Lower lobe of right lung (tissue), 2 donors: ENCODE measurements around the gene SPARC. TPM values are rescaled to one million over a fixed set of nuclear protein-coding genes. Genes with fewer than 3 reads are reported as not detected.

Experiments used
- ATAC-seq, 2 donors: fragments of 200-7000 bp; cut with Tn5 transposase; one replicate each; pipeline ENCODE4 v1.9.1; 2020 to 2022; ENCODE audit warnings: mild to moderate bottlenecking in 2 of 2, moderate library complexity in 2 of 2
- DNase-seq: peaks from one replicate; pipeline ENCODE4 v3.0.0-alpha.2; 2020
- H3K27ac ChIP-seq: fragments of 200-600 bp; one replicate; pipeline ENCODE4 v1.8.0; 2022
- H3K27me3 ChIP-seq: fragments of 200-600 bp; one replicate; pipeline ENCODE4 v1.8.0; 2022; ENCODE audit warnings: low read depth
- H3K36me3 ChIP-seq: fragments of 200-600 bp; one replicate; pipeline ENCODE4 v1.8.0; 2022; ENCODE audit warnings: mild to moderate bottlenecking
- H3K4me1 ChIP-seq: fragments of 200-600 bp; one replicate; pipeline ENCODE4 v1.8.0; 2022
- H3K4me3 ChIP-seq: fragments of 200-600 bp; one replicate; pipeline ENCODE4 v1.8.0; 2022; ENCODE audit warnings: mild to moderate bottlenecking
- H3K9me3 ChIP-seq: fragments of 200-600 bp; one replicate; pipeline ENCODE4 v1.8.0; 2022
- CTCF ChIP-seq: fragments of 200-600 bp; IDR thresholded peaks from one replicate; pipeline ENCODE4 v1.8.0; 2022; ENCODE audit warnings: antibody characterized with exemption, mild to moderate bottlenecking
- intact Hi-C: fragments of 100-400 bp; cut with DNase I; formaldehyde crosslinking; loops from one replicate; pipeline ENCODE4 v1.11.0; 2022
- total RNA-seq: library from RNA; stranded (reverse); fragmentation: NEBNext Ultra II Directional; extraction: Animal tissue kit (Norgen Biotek cat#: 25700); gene quantifications from one replicate; pipeline ENCODE4 v1.2.1, GENCODE V29; 2021
- donor health status: DM: no; HTN: yes; CAD: no; lungs with severe emphysema.

SPARC gene
- total RNA-seq, 1 donor from 2014 or later, result 904 TPM

- H3K36me3 ChIP-seq, result no peaks in the 10 kb centered on the region
Observed at GRCh38 chr5:151708126-151708525, 21.4 kb upstream of the SPARC start.

DNA sequence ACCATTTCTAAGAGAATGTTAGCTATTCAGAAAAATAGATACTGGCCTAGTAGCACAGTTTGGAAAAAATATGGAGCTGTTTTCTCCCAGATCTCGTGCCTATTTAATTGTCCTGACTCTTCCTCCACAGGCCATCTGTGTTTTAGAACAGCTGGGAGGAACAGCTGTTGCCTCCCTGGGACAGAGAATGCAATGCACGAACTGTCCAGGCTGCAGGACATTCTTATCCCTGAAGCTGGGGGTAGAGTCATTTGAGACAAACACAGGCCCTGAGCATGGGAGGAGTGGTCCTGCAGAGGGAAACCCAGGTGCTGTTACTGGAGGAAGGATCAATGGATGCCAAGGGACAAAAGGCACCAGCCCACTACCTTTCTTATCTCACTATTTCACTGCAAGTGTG lies 20.9 kb upstream of the SPARC start:
- TF ChIP-seq CTCF, result no peak
- Histone ChIP-seq H3K4me1 (peaks cover 8% of the 10 kb centered on the region), H3K36me3 (no peaks in the 10 kb centered on the region), H3K9me3 (no peaks in the 10 kb centered on the region), H3K27me3 (no peaks in the 10 kb centered on the region), H3K27ac (peak overlapping the region; percentile 10), H3K4me3 (no peak overlapping the region)
- DNase-seq, result no peak
- peak in 1 of 2 donors; percentile 38 for ATAC-seq
- intact Hi-C loops, result no loop called here

More at GRCh38 chr5:151708126-151708525, 21.4 kb upstream of the SPARC start:
- Histone ChIP-seq H3K27ac (peak overlapping the region; percentile 10), H3K4me1 (peaks cover 8% of the 10 kb centered on the region), H3K27me3 (no peaks in the 10 kb centered on the region), H3K4me3 (no peak overlapping the region), H3K9me3 (no peaks in the 10 kb centered on the region)
- intact Hi-C loops, result no loop called here
- no peak for TF ChIP-seq CTCF
- ATAC-seq (no peak), DNase-seq (no peak)

GRCh38 chr5:151706906-151707305 lies 20.2 kb upstream of the SPARC start:
- Histone ChIP-seq H3K27ac (no peak overlapping the region), H3K9me3 (no peaks in the 10 kb centered on the region), H3K27me3 (no peaks in the 10 kb centered on the region), H3K36me3 (no peaks in the 10 kb centered on the region), H3K4me3 (no peak overlapping the region), H3K4me1 (peaks cover 8% of the 10 kb centered on the region)
- TF ChIP-seq CTCF, result no peak
- DNase-seq (no peak), ATAC-seq (no peak)
- intact Hi-C loops, result no loop called here

- Histone ChIP-seq H3K9me3 (no peaks in the 10 kb centered on the region), H3K36me3 (no peaks in the 10 kb centered on the region), H3K4me1 (peaks cover 8% of the 10 kb centered on the region), H3K27me3 (no peaks in the 10 kb centered on the region), H3K27ac (no peak overlapping the region), H3K4me3 (no peak overlapping the region)
- ATAC-seq, result no peak
- TF ChIP-seq CTCF, result no peak
- no peak for DNase-seq
- intact Hi-C loops, result no loop called here
Observed at GRCh38 chr5:151703780-151704179, 17.1 kb upstream of the SPARC start.

- intact Hi-C loops, result no loop called here
- Histone ChIP-seq H3K36me3 (no peaks in the 10 kb centered on the region), H3K4me1 (peaks cover 7% of the 10 kb centered on the region), H3K27ac (no peak overlapping the region), H3K4me3 (no peak overlapping the region), H3K9me3 (no peaks in the 10 kb centered on the region), H3K27me3 (no peaks in the 10 kb centered on the region)
- DNase-seq (no peak), ATAC-seq (no peak)
- TF ChIP-seq CTCF, result no peak
Observed at GRCh38 chr5:151703227-151703626, 16.5 kb upstream of the SPARC start.

DNA sequence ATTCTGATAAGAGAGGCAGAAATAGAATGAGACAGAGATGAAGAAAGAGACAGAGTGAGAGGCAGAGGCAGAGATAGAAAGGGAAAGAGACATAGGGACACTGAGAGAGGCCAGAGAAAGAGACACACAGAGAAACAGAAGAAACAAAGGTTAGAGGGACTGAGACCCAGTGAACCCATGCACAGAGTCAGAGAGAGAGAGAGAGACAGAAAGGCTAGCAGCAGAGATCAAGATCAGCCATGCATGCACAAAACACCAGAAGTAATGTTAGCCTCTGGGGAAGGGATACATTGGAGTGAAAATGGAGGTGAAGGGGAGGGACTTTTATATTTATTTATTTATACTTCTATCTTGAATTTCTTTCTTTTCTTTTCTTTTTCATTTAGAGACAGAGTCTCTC lies 14.1 kb upstream of the SPARC start:
- H3K9me3 ChIP-seq, result no peaks in the 10 kb centered on the region
- no peak for TF ChIP-seq CTCF
- no peak overlapping the region for H3K4me3 ChIP-seq
- no peaks in the 10 kb centered on the region for H3K27me3 ChIP-seq
- intact Hi-C loops, result no loop called here
- H3K36me3 ChIP-seq, result no peaks in the 10 kb centered on the region
- no peak overlapping the region for H3K27ac ChIP-seq
- no peak for DNase-seq
- no peak for ATAC-seq
- H3K4me1 ChIP-seq, result no peaks in the 10 kb centered on the region
